Islet precursor cell (in vitro differentiated cells): ENCODE results near the gene PDXK.
"Not testable (repeated sequence)": the region's sequence is repeated elsewhere in the genome, so short reads cannot be mapped to it uniquely, and the experiment has no call there.

Experiments
- DNase-seq: peaks from one replicate; pipeline ENCODE4 v3.0.0-alpha.2; 2018

The PDXK gene

DNA sequence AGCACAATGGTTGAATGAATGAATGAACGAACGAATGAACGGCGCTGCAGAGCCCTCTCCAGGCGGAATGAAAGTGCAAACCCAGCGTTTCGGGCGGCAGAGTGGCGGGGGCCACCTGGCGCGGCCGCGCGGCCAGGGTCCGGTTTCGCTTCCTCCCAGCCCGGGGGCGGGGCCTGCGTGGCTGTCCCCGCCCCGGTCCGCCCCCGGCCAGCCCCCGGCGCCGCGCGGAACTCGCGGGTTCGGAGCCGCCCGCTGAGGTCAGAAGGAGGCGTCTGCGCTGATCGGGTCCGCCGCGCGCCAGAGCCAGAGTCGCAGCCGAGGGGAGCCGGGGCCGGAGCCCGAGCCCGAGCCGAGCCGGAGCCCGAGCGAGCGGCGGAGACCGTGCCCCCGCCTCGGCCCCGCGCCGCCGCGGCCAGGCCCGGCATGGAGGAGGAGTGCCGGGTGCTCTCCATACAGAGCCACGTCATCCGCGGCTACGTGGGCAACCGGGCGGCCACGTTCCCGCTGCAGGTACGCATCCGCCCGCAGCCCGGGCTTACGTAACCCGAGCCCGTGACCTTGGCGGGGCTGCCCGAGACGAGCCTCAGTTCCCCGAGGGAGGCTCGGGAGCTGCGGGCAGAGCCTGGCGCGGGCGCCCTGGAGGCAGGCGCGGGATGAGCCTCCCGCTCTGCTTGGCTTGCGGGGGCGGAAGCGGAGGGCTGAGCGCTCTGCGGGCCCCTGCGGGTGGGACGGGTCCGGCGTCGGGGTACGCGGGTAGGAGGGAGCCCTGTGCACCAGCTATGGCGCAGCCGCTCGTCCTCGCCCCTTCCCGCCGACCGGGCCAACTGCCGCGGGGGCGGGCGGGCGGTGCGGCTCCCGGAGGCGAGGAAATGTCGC is at the start of gene PDXK:
Gene PDXK (plus strand): TSS at position 258 of the 876 bp plus-strand sequence. CDS start 166 bp downstream, at position 424.
- DNase-seq = peak; percentile 94

DNA sequence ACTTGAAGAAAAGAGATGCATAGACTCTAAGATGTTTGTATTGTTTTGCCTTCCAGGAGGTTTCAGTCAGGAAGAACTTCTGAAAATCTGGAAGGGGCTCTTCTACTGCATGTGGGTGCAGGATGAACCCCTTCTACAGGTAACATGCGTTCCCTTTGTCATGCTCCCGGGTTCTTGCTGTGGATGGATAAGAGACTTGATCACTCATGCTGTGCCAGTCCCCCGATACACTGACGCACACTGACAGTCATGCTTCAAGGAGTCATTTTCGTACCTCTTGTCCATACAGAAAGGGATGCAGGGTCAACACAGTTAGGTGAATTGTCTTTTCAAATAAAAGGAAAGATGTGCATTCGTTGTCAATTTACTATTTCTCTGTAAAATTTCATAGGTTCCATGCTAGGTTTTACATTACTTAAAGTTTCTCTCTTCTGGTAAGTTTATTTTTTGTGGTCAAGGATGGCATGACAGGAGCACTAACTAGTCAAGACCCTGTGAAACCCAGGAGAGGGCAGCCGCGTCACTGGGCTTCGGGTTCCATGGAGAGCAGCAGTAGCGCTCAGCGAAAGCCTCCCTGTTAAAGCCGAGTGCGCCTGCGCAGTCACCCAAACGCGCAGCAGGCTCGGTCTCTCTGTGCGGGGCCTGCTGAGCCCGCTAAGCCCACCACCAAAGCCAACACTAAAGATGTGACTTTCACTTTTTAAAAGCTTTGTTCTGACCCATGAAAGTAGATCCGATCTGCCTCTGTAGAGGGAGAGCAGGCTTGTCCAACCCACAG is 48.9 kb upstream of the PDXK start:
- no peak for DNase-seq

DNA sequence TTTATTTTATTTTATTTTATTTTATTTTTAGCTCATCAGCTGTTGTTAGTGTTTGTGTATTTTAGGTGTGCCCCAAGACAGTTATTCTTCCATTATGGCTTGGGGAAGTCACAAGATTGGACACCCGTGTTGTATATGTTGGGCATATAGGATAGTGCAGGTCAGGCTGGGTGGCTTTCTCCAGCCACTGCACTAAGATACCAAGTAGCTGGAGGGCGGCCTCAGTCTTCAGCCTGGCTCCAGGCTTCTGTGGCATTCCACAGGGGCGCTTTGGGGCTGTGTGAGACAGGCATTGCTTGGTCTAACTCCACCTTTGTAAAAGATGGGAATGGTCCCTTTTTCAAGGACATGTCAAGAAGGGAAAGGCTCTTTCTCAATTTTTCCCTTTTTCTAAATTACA is 43.1 kb upstream of the PDXK start:
- DNase-seq = peak; percentile 35

DNA sequence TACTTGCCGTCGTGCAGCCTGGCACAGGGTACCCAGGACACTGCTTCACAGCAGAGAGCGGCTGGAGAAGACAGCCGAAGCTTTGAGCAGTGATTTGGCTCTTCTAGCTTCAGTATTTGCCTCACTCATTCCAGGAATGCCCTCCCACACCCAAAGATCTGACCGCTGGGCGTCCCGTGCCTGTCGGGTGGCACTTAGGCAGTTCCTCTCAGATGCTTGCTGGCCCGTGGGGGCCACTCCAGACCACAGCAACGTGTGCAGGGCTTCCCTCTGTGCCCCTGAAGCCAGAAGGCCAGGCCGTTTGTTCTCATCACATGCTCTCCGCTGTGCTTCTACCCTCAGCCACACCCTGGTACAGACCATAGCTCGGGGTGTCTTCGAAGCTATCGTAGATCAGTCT is 42.5 kb upstream of the PDXK start:
- peak; percentile 27 for DNase-seq

DNA sequence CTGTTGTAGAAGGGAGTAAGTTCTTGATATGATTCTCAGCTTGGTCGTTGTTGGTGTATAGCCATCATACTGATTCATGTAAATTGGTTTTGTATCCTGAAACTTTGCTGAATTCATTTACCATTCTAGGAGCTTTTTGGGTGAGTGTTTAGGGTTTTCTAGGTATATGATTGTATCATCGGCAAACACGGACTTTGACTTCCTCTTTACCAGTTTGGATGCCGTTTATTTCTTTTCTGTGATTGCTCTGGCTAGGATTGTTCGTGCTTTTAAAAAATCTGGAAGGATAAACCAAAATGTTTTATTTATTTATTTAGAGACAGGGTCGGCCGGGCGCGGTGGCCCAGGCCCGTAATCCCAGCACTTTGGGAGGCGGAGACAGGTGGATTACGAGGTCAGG is 39.0 kb upstream of the PDXK start:
- no peak for DNase-seq

DNA sequence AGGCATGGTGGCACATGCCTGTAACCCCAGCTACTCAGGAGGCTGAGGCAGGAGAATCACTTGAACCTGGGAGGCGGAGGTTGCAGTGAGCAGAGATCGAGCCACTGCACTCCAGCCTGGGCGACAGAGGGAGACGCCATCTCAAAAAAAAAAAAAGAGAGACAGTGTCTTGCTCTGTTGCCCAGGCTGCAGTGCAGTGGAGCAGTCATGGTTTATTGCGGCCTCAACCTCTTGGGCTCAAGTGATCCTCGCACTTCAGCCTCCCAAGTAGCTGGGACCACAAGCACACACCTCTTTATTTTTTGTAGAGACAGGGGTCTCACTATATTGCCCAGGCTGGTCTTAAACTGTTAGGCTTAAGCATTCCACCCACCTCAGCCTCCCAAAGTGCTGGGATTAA is 38.5 kb upstream of the PDXK start:
- not testable (repeated sequence) for DNase-seq

DNA sequence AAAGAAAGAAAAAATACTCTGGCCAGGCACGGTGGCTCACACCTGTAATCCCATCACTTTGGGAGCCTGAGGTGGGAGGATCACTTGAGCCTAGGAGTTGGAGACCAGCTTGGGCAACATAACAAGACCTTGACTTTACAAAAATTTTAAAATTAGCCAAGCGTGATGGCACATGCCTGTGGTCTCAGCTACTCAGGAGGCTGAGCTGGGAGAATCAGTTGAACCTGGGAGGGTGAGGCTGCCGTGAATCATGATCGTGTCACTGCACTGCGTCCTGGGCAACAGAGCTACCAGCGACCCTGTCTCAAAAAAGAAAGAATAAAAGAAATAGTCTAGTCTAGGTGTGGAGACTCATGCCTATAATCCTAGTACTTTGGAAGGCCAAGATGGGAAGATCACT is 37.3 kb upstream of the PDXK start:
- DNase-seq = no peak

DNA sequence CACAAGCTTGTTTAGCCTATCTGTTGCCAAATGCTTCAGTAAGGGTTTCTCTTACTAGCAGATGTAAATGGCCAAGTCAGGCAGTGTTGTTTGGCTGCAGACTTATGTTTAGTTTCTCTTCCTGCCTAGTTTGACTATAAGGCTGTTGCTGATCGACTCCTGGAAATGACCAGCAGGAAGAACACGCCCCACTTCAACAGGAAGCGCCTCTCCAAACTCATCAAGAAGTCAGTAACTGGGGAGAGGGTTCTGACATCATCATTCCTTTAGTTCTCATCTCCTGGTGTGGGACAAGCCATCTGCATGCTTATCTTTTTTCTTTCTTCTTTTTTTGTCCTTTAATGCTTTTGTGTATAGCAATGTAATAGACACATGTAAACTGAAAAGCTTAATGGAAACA is 34.5 kb upstream of the PDXK start:
- DNase-seq = peak; percentile 22

DNA sequence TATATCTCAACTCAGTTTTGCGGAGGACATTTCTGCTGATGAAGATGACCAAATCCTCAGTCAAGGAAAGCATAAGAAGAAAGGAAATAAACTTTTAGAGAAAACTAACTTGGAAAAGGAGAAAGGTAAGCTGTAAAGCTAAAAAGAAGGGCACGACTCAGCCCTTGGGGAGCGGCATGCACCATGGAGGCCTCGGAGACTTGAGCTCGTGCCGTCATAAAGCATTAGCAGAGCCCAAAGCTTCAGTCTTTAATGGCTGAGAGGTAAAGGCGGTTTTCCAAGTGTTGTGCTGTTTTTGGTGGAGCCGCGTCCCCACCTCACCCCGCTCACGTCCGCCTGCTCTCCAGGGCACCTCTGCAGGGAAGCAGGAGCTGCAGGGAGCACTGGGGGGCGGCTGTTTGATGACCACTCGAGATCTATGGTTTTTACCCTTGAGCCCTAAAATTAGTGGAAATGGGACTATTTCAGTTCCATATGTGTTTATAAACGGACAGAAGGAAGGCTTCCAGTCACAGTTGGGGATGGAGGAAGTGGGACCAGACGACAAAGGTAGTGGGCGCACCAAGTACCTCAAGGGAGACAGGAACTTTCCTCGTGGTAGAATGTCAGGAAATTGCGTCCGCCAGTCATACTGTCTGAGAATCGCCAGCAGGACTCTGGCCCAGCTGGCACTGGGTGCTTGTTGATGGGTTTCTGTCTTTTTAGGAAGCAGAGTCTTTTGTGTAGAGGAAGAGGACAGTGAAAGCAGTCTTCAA is 31.9 kb upstream of the PDXK start:
- peak; percentile 22 for DNase-seq

DNA sequence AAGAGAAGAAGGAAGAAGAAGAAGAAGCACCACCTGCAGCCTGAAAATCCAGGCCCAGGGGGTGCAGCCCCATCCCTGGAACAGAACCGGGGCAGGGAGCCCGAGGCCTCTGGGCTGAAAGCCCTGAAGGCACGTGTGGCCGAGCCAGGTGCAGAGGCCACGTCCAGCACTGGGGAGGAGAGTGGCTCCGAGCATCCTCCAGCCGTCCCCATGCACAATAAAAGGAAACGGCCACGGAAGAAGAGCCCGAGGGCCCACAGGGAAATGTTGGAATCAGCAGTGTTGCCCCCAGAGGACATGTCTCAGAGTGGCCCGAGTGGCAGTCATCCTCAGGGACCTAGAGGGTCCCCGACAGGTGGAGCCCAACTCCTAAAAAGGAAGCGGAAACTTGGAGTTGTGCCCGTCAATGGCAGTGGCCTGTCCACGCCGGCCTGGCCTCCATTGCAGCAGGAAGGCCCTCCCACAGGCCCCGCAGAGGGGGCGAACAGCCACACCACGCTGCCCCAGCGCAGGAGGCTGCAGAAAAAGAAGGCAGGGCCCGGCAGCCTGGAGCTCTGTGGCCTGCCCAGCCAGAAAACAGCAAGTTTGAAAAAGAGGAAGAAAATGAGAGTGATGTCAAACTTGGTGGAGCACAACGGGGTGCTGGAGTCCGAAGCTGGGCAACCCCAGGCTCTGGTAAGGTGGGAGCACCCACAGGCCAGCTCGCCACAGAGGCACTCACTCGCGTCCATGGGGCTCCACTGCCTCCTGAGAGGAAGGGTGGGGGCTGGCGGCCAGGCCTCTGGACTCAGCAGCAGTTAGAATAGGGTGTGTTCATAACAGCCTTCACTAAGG is 31.1 kb upstream of the PDXK start:
- DNase-seq = peak; percentile 32

DNA sequence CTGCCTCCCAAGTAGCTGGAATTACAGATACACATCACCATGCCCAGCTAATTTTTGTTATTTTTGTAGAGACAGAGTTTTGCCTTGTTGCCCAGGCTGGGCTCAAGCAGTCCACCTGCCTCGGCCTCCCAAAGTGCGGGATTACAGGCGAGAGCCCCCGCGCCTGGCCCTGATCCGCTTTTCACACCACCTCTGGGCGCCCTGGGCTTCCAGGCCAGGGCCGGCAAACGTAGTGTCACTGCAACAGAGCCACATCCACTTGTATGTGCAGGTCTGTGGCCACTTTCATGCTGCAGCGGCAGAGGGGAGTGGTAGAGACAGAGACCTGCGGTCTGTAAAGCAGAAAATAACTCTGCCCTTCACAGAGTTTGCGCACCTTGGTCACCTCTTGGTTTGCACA is 30.0 kb upstream of the PDXK start:
- DNase-seq = peak; percentile 12

DNA sequence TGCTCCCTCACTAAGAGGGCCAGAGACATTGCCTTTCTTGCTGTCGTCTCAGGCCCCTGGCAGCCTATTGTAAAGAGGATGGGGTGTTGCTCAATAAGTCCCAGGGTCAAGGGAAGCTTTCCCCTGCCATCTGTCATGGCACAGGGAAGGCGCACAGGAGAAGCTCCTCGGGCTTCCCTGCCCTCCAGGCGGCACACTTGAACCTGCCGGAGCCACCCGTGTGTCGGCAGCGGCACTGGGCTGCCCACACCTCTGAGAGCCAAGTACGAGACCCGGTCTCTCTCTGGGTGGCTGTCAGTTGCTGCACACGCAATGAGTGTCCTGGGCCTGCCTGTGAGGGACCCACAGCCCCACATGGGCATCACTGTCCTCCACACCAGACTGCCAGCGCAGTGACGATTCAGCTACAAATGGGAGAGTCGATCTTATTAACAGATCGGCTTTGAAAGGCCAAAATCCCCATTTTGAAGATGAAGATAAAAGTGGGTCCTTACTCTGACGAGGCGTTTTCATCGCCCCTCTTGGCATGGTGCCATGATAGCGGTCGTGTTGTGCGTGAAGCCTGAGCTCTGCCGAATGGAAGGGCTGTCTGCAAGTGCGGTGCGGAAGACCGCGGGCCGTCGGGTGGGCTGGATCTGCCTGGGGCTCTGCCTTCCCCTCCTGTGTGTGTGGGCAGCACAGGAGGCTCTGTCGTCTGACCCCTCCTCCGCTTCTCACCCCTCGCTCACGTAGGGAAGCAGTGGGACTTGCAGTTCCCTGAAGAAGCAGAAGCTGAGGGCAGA is 29.2 kb upstream of the PDXK start:
- peak; percentile 37 for DNase-seq

DNA sequence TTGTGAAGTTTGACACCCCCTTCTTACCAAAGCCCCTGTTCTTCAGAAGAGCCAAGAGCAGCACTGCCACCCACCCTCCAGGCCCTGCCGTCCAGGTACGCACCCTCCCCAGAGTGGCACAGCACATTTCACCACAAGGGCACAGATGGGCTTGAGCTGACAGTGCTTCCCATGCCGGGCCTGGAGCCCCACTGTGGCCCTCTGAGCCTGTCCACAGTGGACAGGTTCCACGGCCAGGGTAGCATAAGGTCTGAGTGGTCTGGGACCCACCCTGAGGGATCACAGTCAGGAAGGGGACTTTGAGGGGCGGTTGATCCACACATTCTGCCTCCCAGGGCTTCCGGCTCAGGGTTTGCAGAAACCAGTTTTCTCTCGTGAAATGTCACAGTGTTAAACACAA is 28.6 kb upstream of the PDXK start:
- DNase-seq = no peak

DNA sequence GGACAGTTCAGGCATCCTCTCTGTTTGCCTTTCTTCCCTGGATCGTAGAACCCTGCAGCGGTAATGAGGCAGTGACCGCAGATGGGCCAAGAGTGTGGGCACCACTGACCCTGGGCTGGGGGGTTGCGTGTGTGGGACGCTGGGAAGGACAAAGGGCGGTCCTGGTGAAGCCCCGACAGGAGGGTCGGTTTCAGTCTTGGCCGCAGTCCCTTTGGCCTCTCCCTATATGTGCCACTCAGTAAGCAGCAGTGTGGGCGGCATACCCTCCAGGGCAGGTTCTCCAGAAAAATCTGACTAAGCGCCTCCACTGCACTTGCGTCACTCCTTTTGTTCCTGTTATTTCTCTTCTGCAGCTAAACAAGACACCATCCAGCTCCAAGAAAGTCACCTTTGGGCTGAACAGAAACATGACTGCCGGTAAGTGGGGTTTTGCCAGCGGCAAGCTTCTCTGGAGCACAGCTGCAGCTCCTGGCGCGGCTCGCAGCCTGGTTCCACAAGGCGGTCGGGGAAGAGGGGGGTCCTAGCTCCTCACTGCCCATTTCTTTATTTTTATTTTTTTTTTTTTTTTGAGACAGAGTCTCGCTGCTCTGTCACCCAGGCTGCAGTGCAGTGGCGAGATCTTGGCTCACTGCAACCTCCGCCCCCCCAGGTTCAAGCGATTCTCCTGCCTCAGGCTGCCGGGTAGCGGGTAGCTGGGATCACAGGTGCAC is 27.7 kb upstream of the PDXK start:
- DNase-seq = peak; percentile 32

DNA sequence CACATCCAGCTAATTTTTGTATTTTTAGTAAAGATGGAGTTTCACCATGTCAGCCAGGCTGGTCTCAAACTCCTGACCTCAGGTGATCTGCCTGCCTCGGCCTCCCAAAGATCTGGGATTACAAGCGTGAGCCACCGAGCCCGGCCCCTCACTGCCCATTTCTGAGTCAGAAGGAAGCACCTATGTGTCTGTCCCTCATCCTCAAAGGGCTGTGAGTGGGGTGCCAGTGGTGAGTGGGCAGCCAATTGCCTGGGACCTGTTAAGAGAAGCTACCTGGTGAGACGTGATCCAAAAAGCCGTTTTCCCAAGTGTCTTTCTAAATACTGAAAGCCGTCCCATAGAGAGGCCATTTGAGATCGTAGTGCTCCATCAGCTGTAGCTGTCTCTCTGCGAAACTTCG is 27.1 kb upstream of the PDXK start:
- no peak for DNase-seq

DNA sequence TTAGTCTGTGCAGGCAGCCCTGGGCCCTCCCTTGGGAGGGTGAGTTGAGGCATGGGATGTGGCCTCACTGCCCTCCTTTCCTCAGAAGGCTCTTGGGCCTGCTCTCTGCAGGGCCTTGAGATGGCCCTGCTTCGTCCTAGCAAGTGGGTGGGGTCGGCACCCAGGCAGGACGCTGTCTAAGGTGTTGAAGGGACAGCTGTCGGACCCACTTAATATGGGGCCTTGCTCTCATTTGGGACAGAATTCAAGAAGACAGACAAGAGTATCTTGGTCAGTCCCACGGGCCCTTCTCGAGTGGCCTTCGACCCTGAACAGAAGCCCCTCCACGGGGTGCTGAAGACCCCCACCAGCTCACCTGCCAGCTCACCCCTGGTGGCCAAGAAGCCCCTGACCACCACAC is 26.0 kb upstream of the PDXK start:
- peak; percentile 28 for DNase-seq

DNA sequence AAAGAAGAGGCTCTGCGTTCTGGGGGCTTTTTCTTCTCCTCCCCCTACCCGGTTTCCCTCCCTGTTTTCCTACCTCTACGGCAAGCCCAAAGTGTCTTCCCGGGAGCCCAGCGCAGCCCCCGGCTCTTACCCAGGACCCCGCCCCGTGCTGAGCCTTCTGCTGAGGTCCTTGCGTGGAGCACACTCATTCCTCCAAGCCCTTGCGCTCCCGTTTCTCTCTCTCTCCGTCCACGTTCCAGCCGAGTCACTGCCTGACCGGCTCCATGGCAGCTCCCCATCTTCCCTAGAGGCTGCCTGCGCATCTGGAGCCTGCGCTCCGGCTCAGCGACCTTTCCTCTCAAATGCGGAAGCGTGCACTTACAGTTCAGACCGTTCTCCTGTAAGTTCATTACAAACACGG is 24.9 kb upstream of the PDXK start:
- DNase-seq = peak; percentile 43

DNA sequence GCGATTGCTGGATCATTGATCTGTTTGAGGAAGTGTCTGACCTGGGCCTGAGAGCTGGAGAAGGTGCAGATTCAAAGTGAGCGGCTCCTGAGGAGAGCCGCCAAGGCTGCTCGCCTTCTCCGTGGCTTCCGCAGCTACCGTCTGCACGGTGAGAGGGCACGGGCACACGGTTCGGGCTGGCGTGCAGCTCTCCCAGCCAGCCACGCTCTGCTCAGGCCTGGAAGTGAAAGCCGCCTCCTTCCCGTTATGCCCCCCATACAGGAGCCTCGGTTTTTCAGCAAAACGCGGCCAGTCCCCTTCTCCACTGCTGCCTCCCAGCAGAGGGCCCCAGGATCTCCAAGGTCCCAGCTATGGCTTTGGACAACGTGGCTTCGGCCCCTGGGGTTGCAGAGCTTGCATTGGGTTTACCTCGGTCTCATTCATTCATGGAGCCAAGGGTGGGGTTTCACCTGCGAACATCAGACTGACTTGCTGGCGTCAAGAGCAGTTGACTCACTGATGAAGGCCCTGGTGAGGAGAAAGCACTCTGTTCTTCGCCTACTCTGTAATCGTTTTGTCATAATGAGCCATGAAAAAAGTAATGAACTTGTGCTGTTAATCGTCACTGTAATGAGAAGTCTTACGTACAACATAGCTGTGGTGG is 24.4 kb upstream of the PDXK start:
- DNase-seq = peak; percentile 43

DNA sequence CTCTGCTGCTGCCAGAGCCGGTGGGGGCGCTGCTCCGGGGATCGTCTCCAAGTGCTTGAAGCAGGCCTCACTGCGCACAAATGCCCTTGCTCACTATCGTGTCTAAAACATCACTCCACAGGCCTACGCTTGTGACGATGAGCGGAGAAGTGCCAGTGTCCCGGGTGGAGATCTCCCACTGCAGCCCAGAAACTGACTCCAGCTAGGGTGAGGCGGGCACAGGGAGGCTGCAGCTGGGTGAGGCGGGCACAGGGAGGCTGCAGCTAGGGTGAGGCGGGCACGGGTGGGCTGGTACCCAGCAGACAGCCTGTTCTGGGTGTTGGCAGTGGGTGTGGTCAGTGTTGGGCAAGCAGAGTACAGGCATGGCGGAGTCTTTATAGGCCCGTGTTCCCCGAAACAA is 22.7 kb upstream of the PDXK start:
- DNase-seq = peak; percentile 26
